Mesodermal cell (in vitro differentiated cells): ENCODE results near the gene ANKRD34C.

ENCODE experiments used
- H3K27ac ChIP-seq: 2 replicates; pipeline ENCODE4 v1.7.0; 2013; ENCODE audit warnings: mild to moderate bottlenecking, low read depth, low read length, moderate library complexity; ENCODE audit not compliant: severe bottlenecking
- H3K36me3 ChIP-seq: 2 replicates; pipeline ENCODE4 v1.7.1; 2013; ENCODE audit warnings: mild to moderate bottlenecking, low read length, moderate library complexity; ENCODE audit not compliant: control insufficient read depth, insufficient read depth
- H3K4me1 ChIP-seq: one replicate; pipeline ENCODE4 v1.7.1; 2013; ENCODE audit warnings: mild to moderate bottlenecking, low read length; ENCODE audit not compliant: insufficient read depth, control insufficient read depth, poor library complexity, severe bottlenecking
- H3K4me3 ChIP-seq: 2 replicates; pipeline ENCODE4 v1.7.0; 2013; ENCODE audit warnings: low read length, control low read depth, mild to moderate bottlenecking; ENCODE audit not compliant: insufficient read depth, poor library complexity, severe bottlenecking; ENCODE audit errors: extremely low read depth
- H3K9me3 ChIP-seq: 2 replicates; pipeline ENCODE4 v1.7.1; 2013; ENCODE audit warnings: mild to moderate bottlenecking, low read length, moderate library complexity; ENCODE audit not compliant: control insufficient read depth
- WGBS, 2 experiments: methylation state at CpG; one replicate each; pipeline ENCODE4 v1.1.5; 2013; ENCODE audit warnings: missing lambda C conversion rate in 2 of 2; ENCODE audit not compliant: insufficient coverage in 2 of 2; 5-methylcytosine and 5-hydroxymethylcytosine counted together

ANKRD34C gene

GRCh38 chr15:79329171-79329611, 46.7 kb downstream of the ANKRD34C start:
- 91 to 100% methylated on average over 1 to 2 of the region's 2 CpGs for WGBS, 2 experiments
- H3K4me3 ChIP-seq: no peak overlapping the region
- peaks cover 5% of the 10 kb centered on the region for H3K4me1 ChIP-seq
- H3K27ac ChIP-seq: peak overlapping the region; percentile 32
- H3K9me3 ChIP-seq: peaks cover 6% of the 10 kb centered on the region
- peaks cover 35% of the 10 kb centered on the region for H3K36me3 ChIP-seq
